ENCODE measurements around the gene MRTFA. TPM values are rescaled to one million over a fixed set of nuclear protein-coding genes. Genes with fewer than 3 reads are reported as not detected.

The MRTFA gene
- total RNA-seq, 1 donor from 2014 or later, result 53.0 TPM

DNA sequence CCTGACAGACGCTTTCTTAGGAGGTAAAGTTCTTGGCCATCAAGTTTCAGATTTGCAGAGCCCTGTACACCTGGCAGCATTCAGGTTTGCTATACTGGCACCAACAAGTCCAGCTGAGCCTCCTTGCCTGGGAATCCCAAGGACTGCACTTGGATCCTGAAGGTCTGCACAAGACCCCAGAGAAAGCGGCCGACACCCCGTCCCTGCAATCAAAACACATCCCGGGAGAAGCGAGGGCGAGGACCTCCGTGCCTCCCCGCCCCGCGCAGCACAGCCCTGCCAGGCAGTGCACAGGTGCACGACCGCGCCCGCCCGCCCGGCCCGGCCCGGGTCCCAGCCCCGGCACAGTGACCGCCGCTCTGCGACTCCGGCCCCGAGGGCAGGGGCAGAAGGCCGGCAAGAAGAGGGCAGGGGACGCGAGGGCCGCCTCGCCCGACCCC is 559 bp downstream of the MRTFA start:
- H3K27me3 ChIP-seq (ENCODE audit: control insufficient read depth, insufficient read depth, low read length), result no peaks in the 10 kb centered on the region
- H3K4me3 ChIP-seq (ENCODE audit: low read depth, low read length), result peak overlapping the region; percentile 97
- no peak for DNase-seq (ENCODE audit: low read depth)
- TF ChIP-seq, protein P1, sequence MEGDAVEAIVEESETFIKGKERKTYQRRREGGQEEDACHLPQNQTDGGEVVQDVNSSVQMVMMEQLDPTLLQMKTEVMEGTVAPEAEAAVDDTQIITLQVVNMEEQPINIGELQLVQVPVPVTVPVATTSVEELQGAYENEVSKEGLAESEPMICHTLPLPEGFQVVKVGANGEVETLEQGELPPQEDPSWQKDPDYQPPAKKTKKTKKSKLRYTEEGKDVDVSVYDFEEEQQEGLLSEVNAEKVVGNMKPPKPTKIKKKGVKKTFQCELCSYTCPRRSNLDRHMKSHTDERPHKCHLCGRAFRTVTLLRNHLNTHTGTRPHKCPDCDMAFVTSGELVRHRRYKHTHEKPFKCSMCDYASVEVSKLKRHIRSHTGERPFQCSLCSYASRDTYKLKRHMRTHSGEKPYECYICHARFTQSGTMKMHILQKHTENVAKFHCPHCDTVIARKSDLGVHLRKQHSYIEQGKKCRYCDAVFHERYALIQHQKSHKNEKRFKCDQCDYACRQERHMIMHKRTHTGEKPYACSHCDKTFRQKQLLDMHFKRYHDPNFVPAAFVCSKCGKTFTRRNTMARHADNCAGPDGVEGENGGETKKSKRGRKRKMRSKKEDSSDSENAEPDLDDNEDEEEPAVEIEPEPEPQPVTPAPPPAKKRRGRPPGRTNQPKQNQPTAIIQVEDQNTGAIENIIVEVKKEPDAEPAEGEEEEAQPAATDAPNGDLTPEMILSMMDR (IDR thresholded peaks at IDR 0.05; ENCODE audit: insufficient read depth, low read length, poor library complexity, severe bottlenecking), result no peak
- no peaks in the 10 kb centered on the region for H3K36me3 ChIP-seq (ENCODE audit: control insufficient read depth, insufficient read depth, low read length)

DNA sequence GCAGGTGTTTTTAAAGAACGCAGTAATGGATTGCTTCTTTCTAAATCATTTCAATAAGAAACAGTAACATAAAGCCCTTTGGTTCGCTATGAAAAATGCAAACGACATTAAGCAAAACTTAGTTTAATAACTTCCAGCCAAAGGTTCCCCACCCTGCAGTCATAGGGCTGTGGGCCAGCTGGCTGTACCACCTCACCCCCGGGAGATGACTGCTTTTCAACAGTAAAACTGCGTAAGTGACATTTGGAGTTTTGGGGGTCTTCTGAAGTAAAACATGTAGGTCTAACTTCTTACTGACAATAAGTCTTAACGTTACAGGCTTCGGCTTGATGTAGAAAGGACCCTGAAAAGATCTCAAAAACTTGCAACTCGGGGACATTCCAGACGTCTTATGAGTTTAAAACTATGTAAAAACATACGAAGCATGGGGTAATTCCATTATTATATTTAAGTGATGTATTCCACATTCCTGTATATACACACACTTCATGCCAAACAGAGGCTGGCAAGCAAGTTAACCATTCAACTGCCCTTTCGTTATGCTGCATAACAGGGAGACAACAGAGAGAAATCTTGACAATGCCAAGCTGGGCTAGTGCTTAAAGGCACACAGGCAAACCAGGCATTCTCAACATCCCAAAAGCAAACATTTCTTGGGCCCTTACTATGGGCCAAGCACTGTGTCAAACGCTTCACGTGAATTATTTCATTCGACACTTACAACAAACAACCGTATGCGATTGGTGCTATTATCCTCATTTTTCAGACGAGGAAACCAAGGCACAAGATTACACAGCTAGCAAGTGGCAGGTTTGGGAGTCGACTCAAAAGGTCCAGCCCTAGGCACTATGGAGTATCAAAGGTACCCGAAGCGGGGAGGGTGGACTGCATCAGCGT is 1.2 kb downstream of the MRTFA start:
- DNase-seq (ENCODE audit: low read depth), result no peak
- Histone ChIP-seq H3K27me3 (ENCODE audit: control insufficient read depth, insufficient read depth, low read length) (no peaks in the 10 kb centered on the region), H3K36me3 (ENCODE audit: control insufficient read depth, insufficient read depth, low read length) (no peaks in the 10 kb centered on the region), H3K4me3 (ENCODE audit: low read depth, low read length) (peak overlapping the region; percentile 97)
- TF ChIP-seq, protein P1 (IDR thresholded peaks at IDR 0.05; ENCODE audit: insufficient read depth, low read length, poor library complexity, severe bottlenecking), result no peak

DNA sequence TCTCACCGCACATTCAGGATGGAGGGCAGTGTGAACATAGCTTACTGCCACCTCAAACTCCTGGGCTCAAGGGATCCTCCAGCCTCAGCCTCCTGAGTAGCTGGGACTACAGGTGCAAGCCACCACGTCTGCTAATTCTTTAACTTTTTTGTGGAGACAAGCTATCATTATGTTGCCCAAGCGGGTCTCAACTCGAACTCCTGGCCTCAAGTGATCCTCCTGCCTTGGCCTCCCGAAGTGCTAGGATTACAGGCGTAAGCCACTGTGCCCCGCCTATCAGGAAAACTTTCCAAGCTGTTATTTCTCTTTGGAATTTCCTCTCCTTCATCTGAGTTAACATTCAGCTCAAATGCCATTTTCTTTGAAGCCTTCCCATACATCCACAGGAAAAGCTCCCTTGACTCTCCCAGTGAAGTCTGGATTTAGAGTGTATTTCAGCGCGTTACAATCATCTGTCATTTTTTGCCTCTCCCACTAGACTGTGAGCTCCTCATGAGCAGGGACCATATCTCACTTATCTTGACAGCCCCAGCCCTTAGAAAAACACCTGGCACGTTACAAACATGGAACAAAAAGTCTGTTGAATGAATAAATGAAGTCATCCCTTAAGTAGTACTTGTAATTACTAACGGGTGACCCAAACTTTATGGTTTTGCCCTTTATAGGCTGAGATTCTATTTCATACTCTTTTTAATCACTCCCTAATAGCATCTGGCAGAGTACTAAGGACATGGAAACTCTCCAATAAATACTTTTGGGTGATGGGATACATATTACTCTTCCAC is 2.2 kb downstream of the MRTFA start:
- H3K4me3 ChIP-seq (ENCODE audit: low read depth, low read length), result no peak overlapping the region

DNA sequence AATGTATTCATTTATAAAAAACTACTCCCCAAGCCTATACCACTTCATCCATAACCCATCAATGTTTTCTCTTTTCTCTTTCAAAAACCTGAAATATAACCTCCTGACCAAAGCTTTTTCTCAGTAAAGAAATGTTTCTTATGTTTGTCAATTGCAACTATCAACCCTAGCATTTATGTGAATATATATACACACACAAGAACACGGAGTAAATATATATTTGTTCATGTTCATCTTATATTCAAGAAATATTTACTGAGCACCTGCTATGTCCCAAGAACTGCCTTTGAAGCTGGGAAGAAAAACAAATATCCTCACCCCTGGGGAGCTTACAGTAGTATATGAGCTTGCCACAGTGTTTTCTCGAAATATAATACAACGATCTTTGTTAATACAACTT is 3.5 kb downstream of the MRTFA start:
- TF ChIP-seq, protein P1 (IDR thresholded peaks at IDR 0.05; ENCODE audit: insufficient read depth, low read length, poor library complexity, severe bottlenecking), result no peak

More for the DNA sequence above, 2.2 kb downstream of the MRTFA start:
- TF ChIP-seq, protein P1 (IDR thresholded peaks at IDR 0.05; ENCODE audit: insufficient read depth, low read length, poor library complexity, severe bottlenecking), result no peak
- Histone ChIP-seq H3K36me3 (ENCODE audit: control insufficient read depth, insufficient read depth, low read length) (no peaks in the 10 kb centered on the region), H3K27me3 (ENCODE audit: control insufficient read depth, insufficient read depth, low read length) (no peaks in the 10 kb centered on the region)
- no peak for DNase-seq (ENCODE audit: low read depth)

DNA sequence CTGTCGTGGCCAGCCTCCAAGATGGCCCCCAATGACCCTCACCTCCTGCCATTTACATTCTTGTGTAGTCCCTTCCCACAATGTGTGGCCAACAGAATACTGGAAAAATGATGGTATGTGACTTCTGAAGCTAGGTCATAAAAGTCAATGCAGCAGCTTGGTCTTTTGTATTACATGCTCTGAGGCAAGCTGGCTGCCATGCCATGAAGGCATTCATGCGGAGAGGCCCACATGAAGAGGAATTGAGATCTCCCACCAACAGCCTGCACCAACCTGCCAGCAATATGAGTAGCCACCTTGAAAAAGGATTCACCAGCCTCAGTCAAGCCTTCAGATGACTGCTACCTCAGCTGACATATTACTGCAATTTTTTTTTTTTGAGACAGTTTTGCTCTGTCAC is 4.6 kb downstream of the MRTFA start:
- H3K36me3 ChIP-seq (ENCODE audit: control insufficient read depth, insufficient read depth, low read length), result no peaks in the 10 kb centered on the region
- no peak for DNase-seq (ENCODE audit: low read depth)
- TF ChIP-seq, protein P1 (IDR thresholded peaks at IDR 0.05; ENCODE audit: insufficient read depth, low read length, poor library complexity, severe bottlenecking), result no peak

More for the DNA sequence above, 3.5 kb downstream of the MRTFA start:
- no peak for DNase-seq (ENCODE audit: low read depth)
- H3K4me3 ChIP-seq (ENCODE audit: low read depth, low read length), result no peak overlapping the region
- H3K36me3 ChIP-seq (ENCODE audit: control insufficient read depth, insufficient read depth, low read length), result no peaks in the 10 kb centered on the region
- no peaks in the 10 kb centered on the region for H3K27me3 ChIP-seq (ENCODE audit: control insufficient read depth, insufficient read depth, low read length)

More for the DNA sequence above, 4.6 kb downstream of the MRTFA start:
- H3K4me3 ChIP-seq (ENCODE audit: low read depth, low read length), result no peak overlapping the region
- no peaks in the 10 kb centered on the region for H3K27me3 ChIP-seq (ENCODE audit: control insufficient read depth, insufficient read depth, low read length)

Measured in kidney epithelial cell (primary cell).